Prostate gland (tissue), 2 donors: Measurements from ENCODE around the gene OR14K1.

ENCODE experiments used
- POLR2A ChIP-seq: fragments of 450-650 bp; IDR thresholded peaks from one replicate; pipeline ENCODE4 v1.6.1; 2016; ENCODE audit warnings: antibody characterized with exemption, mild to moderate bottlenecking
- POLR2AphosphoS5 ChIP-seq: sonication (generic); formaldehyde crosslinking; IDR thresholded peaks from one replicate; pipeline ENCODE4 v1.6.1; 2017; ENCODE audit warnings: antibody characterized with exemption
- TF ChIP-seq, protein P1 (sequence below), 4 experiments: fragments of 200-600 bp in 2 of 4; fragments of 450-650 bp in 2 of 4; sonication (generic) in 2 of 4; IDR thresholded peaks; 1 replicate in 3 of 4; 2 replicates in 1 of 4; pipeline ENCODE4 v1.5.1; 2016 to 2019; ENCODE audit warnings: antibody characterized with exemption in 4 of 4, mild to moderate bottlenecking in 2 of 4, moderate library complexity in 2 of 4

DNA sequence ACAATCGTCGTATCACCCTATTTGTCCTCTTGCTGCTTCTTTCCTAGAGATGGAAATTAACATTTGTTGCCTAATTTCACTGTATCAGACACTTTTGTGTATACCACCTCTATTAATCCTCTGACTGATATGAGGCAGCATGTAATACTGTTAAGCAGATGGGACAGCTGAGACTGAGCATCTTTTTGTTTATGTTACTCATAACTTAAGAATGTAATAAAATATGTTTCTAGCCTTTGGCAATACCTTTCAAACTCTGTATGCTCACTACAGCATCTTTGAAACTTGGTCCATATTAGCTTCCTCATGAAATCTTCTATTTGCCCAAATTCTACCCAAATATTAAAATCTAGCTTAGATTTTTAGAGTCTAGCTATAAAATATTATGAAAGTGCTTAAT is 2.3 kb downstream of the OR14K1 start:
- TF ChIP-seq, protein P1, sequence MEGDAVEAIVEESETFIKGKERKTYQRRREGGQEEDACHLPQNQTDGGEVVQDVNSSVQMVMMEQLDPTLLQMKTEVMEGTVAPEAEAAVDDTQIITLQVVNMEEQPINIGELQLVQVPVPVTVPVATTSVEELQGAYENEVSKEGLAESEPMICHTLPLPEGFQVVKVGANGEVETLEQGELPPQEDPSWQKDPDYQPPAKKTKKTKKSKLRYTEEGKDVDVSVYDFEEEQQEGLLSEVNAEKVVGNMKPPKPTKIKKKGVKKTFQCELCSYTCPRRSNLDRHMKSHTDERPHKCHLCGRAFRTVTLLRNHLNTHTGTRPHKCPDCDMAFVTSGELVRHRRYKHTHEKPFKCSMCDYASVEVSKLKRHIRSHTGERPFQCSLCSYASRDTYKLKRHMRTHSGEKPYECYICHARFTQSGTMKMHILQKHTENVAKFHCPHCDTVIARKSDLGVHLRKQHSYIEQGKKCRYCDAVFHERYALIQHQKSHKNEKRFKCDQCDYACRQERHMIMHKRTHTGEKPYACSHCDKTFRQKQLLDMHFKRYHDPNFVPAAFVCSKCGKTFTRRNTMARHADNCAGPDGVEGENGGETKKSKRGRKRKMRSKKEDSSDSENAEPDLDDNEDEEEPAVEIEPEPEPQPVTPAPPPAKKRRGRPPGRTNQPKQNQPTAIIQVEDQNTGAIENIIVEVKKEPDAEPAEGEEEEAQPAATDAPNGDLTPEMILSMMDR (IDR thresholded peaks at IDR 0.05), result no peak
- no peak for TF ChIP-seq POLR2A
- no peak for TF ChIP-seq POLR2AphosphoS5
